BE2C (cell line): ENCODE measurements around the gene ADK.

Experiments
- DNase-seq: peaks from one replicate; pipeline ENCODE4 v3.0.0-alpha.2; 2020
- H3K27me3 ChIP-seq: fragments of 250-450 bp; sonication (Bioruptor Pico); 2 replicates; pipeline ENCODE4 v1.5.1; 2020; ENCODE audit warnings: mild to moderate bottlenecking
- H3K36me3 ChIP-seq: fragments of 250-450 bp; sonication (Bioruptor Pico); 2 replicates; pipeline ENCODE4 v1.5.1; 2020; ENCODE audit warnings: mild to moderate bottlenecking
- H3K4me1 ChIP-seq: fragments of 250-450 bp; sonication (Bioruptor Pico); 2 replicates; pipeline ENCODE4 v1.5.1; 2020
- H3K4me3 ChIP-seq: 2 replicates; pipeline ENCODE4 v1.5.1; 2011; ENCODE audit warnings: low read depth, low read length
- H3K9me3 ChIP-seq: fragments of 250-450 bp; sonication (Bioruptor Pico); 2 replicates; pipeline ENCODE4 v1.5.1; 2020
- CTCF ChIP-seq: IDR thresholded peaks from 2 replicates; pipeline ENCODE4 v1.5.1; 2012; ENCODE audit warnings: mild to moderate bottlenecking, low read depth, low read length

Gene ADK

GRCh38 chr10:74691164-74691563 is 540.1 kb downstream of the ADK start:
- no peak for TF ChIP-seq CTCF
- Histone ChIP-seq H3K4me1 (no peaks in the 10 kb centered on the region), H3K27me3 (no peaks in the 10 kb centered on the region), H3K36me3 (no peaks in the 10 kb centered on the region; the same call in 1 of the 2 replicates), H3K9me3 (no peaks in the 10 kb centered on the region), H3K4me3 (no peak overlapping the region)
- no peak for DNase-seq

GRCh38 chr10:74704629-74705357 is 553.8 kb downstream of the ADK start:
- peaks cover 5% of the 10 kb centered on the region for H3K36me3 ChIP-seq
- H3K4me1 ChIP-seq, result no peaks in the 10 kb centered on the region
- no peak for TF ChIP-seq CTCF
- H3K9me3 ChIP-seq, result no peaks in the 10 kb centered on the region
- DNase-seq, result no peak
- no peak overlapping the region for H3K4me3 ChIP-seq
- no peaks in the 10 kb centered on the region for H3K27me3 ChIP-seq

GRCh38 chr10:74705358-74705980 is 554.4 kb downstream of the ADK start:
- no peak for TF ChIP-seq CTCF
- no peak for DNase-seq

GRCh38 chr10:74706966-74707365 is 555.9 kb downstream of the ADK start:
- no peak overlapping the region for H3K4me3 ChIP-seq
- TF ChIP-seq CTCF, result no peak
- no peaks in the 10 kb centered on the region for H3K27me3 ChIP-seq
- H3K4me1 ChIP-seq, result no peaks in the 10 kb centered on the region
- no peak for DNase-seq
- peaks cover 5% of the 10 kb centered on the region for H3K36me3 ChIP-seq
- no peaks in the 10 kb centered on the region for H3K9me3 ChIP-seq

More at GRCh38 chr10:74705358-74705980, 554.4 kb downstream of the ADK start:
- H3K9me3 ChIP-seq, result no peaks in the 10 kb centered on the region
- H3K4me1 ChIP-seq, result no peaks in the 10 kb centered on the region
- H3K4me3 ChIP-seq, result no peak overlapping the region
- peaks cover 5% of the 10 kb centered on the region for H3K36me3 ChIP-seq
- no peaks in the 10 kb centered on the region for H3K27me3 ChIP-seq

- Histone ChIP-seq H3K36me3 (peaks cover 5% of the 10 kb centered on the region), H3K4me1 (no peaks in the 10 kb centered on the region), H3K27me3 (no peaks in the 10 kb centered on the region), H3K9me3 (no peaks in the 10 kb centered on the region), H3K4me3 (no peak overlapping the region)
- no peak for TF ChIP-seq CTCF
- DNase-seq, result no peak
These were observed 557.2 kb downstream of the ADK start for GRCh38 chr10:74708246-74708645.

GRCh38 chr10:74718208-74718607 is 567.2 kb downstream of the ADK start:
- DNase-seq, result no peak
- Histone ChIP-seq H3K27me3 (no peaks in the 10 kb centered on the region), H3K36me3 (no peaks in the 10 kb centered on the region), H3K4me3 (no peak overlapping the region), H3K9me3 (no peaks in the 10 kb centered on the region), H3K4me1 (no peaks in the 10 kb centered on the region)
- no peak for TF ChIP-seq CTCF
